Gastrocnemius medialis (tissue), 4 donors: ENCODE results near the gene ARHGEF9. TPM values are rescaled to one million over a fixed set of nuclear protein-coding genes. Genes with fewer than 3 reads are reported as not detected.
"Not testable (repeated sequence)": the region's sequence is repeated elsewhere in the genome, so short reads cannot be mapped to it uniquely, and the experiment has no call there.

ENCODE experiments used
- ATAC-seq, 2 donors: fragments of 150-250 bp; one replicate each; pipeline ENCODE4 v1.9.1; 2016
- DNase-seq, 2 donors: peaks; one replicate each; pipeline ENCODE4 v3.0.0-alpha.2; 2019
- H3K27ac ChIP-seq, 4 donors: fragments of 200-600 bp; sonication (generic); 1 replicate in 1 of 4; 2 replicates in 3 of 4; pipeline ENCODE4 v1.5.1; 2016 to 2018; ENCODE audit warnings: mild to moderate bottlenecking in 2 of 4, moderate library complexity in 1 of 4
- H3K27me3 ChIP-seq, 3 donors: fragments of 200-600 bp; sonication (generic) in 2 of 3; 1 replicate in 1 of 3; 2 replicates in 2 of 3; pipeline versions ENCODE4 v1.5.1 to v1.6.0; 2016 to 2019; ENCODE audit warnings: mild to moderate bottlenecking in 1 of 3, moderate library complexity in 1 of 3
- H3K36me3 ChIP-seq, 2 donors: fragments of 200-600 bp; sonication (generic) in 1 of 2; one replicate each; pipeline ENCODE4 v1.5.1; 2017 to 2018
- H3K4me1 ChIP-seq, 2 donors: fragments of 200-600 bp; sonication (generic) in 1 of 2; one replicate each; pipeline ENCODE4 v1.5.1; 2016 to 2017; ENCODE audit warnings: mild to moderate bottlenecking in 2 of 2
- H3K4me3 ChIP-seq, 4 donors: fragments of 200-600 bp; sonication (generic) in 3 of 4; 1 replicate in 1 of 4; 2 replicates in 3 of 4; pipeline ENCODE4 v1.5.1; 2016 to 2019; ENCODE audit warnings: mild to moderate bottlenecking in 2 of 4
- H3K9me3 ChIP-seq, 3 donors: fragments of 200-600 bp; sonication (generic) in 2 of 3; 1 replicate in 1 of 3; 2 replicates in 2 of 3; pipeline ENCODE4 v1.5.1; 2016 to 2019
- CTCF ChIP-seq, 5 experiments: fragments of 450-650 bp in 3 of 5; fragments of 200-600 bp in 2 of 5; sonication (generic) in 2 of 5; IDR thresholded peaks in 4 of 5; conservative IDR thresholded peaks in 1 of 5; 1 replicate in 4 of 5; 2 replicates in 1 of 5; pipeline ENCODE4 v1.5.1; 2016 to 2019; ENCODE audit warnings: antibody characterized with exemption in 5 of 5, mild to moderate bottlenecking in 3 of 5, moderate library complexity in 3 of 5
- POLR2A ChIP-seq, 2 donors: fragments of 450-650 bp; IDR thresholded peaks; one replicate each; pipeline ENCODE4 v1.6.1; 2017; ENCODE audit warnings: antibody characterized with exemption in 2 of 2, mild to moderate bottlenecking in 2 of 2, moderate library complexity in 2 of 2
- in situ Hi-C, 4 donors: fragments of 200-750 bp; cut with MboI; loops; one replicate each; pipeline versions ENCODE4 v1.15.0 to v1.8.0; 2017; ENCODE audit warnings: low sequenced_read_pairs in 4 of 4
- intact Hi-C: fragments of 100-400 bp; cut with DNase I; formaldehyde crosslinking; loops from one replicate; pipeline ENCODE4 v1.15.1; 2023; ENCODE audit warnings: low total_unique reads
- total RNA-seq, 4 donors: library from RNA; depleted of rRNA; stranded (reverse); fragments of >200 nt; gene quantifications; one replicate each; pipeline versions ENCODE4 v1.1.0 to v1.2.3, GENCODE V29; 2016

ARHGEF9 gene
- total RNA-seq, 4 donors from 2014 or later: 2.0 to 6.6 (median 4.1) TPM

- H3K36me3 ChIP-seq: no peaks in the 10 kb centered on the region
- in situ Hi-C loops: no loop called here
- no peak for ATAC-seq
- DNase-seq: no peak
- H3K27me3 ChIP-seq: no peaks in the 10 kb centered on the region
- TF ChIP-seq CTCF (IDR thresholded peaks at IDR 0.05 in 4 of 5, conservative IDR thresholded peaks at IDR 0.05 in 1 of 5) (no peak), POLR2A (IDR thresholded peaks at IDR 0.05) (no peak)
- no peaks in the 10 kb centered on the region for H3K4me1 ChIP-seq
- no peak overlapping the region for H3K4me3 ChIP-seq
- no peak overlapping the region for H3K27ac ChIP-seq
- H3K9me3 ChIP-seq: no peaks in the 10 kb centered on the region
- intact Hi-C loops: no loop called here
Measured at GRCh38 chrX:63810746-63811145, 25.7 kb upstream of the ARHGEF9 start.

DNA sequence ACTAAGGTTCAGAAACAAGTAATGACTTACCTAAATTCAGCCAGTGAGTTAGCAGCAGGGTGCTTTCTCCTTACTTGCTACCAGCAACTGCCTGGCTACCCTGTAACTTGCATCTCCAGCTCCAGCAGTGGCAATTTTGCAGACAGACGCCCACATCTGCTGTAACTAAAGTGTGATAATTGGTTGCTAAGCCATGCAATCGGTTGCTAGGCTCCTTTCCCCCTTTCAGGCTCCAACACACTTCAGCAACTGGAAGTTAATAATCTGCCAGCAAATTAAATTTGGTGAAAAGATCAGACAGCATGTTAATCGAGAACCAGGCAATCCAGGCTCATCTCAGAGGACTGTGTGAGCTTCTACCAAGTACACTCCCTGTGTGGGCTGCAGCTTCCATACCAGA lies 24.2 kb upstream of the ARHGEF9 start:
- no peaks in the 10 kb centered on the region for H3K36me3 ChIP-seq
- TF ChIP-seq POLR2A (IDR thresholded peaks at IDR 0.05) (no peak), CTCF (IDR thresholded peaks at IDR 0.05 in 4 of 5, conservative IDR thresholded peaks at IDR 0.05 in 1 of 5) (no peak)
- no peaks in the 10 kb centered on the region for H3K27me3 ChIP-seq
- no peak overlapping the region for H3K4me3 ChIP-seq
- H3K9me3 ChIP-seq: no peaks in the 10 kb centered on the region
- H3K27ac ChIP-seq: no peak overlapping the region
- ATAC-seq (no peak), DNase-seq (no peak)
- intact Hi-C loops: no loop called here
- in situ Hi-C loops: no loop called here
- no peaks in the 10 kb centered on the region for H3K4me1 ChIP-seq

DNA sequence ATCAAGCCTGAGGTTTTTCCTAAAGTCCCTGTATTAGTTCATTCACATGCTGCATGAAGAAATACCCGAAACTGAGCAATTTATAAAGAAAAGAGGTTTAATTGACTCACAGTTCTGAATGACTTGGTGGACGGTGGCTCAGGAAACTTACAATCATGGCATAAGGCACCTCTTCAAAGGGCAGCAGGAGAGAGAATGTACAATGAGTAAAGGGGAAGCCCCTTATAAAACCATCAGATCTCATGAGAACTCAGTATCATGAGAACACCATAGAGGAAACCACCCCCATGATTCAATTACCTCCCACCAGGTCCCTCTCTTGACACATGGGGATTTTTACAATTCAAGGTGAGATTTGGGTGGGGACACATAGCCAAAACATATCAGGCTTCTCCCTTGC lies 10.4 kb upstream of the ARHGEF9 start:
- DNase-seq, H3K4me1 ChIP-seq, H3K9me3 ChIP-seq, H3K4me3 ChIP-seq, H3K27ac ChIP-seq, ATAC-seq, H3K36me3 ChIP-seq, intact Hi-C loops, in situ Hi-C loops, H3K27me3 ChIP-seq: not testable (repeated sequence)

- intact Hi-C loops: no loop called here
- in situ Hi-C loops: no loop called here
- no peak for TF ChIP-seq CTCF (IDR thresholded peaks at IDR 0.05 in 4 of 5, conservative IDR thresholded peaks at IDR 0.05 in 1 of 5)
- no peak for TF ChIP-seq POLR2A (IDR thresholded peaks at IDR 0.05)
- no peak overlapping the region for H3K27ac ChIP-seq
- H3K27me3 ChIP-seq: no peaks in the 10 kb centered on the region
- ATAC-seq: no peak
- no peaks in the 10 kb centered on the region for H3K4me1 ChIP-seq
- H3K4me3 ChIP-seq: peak overlapping the region in 3 of 4 donors; percentile 48 to 50 (median 49)
- no peaks in the 10 kb centered on the region for H3K9me3 ChIP-seq
- H3K36me3 ChIP-seq: no peaks in the 10 kb centered on the region
- no peak for DNase-seq
Measured at GRCh38 chrX:63785708-63786040, 660 bp upstream of the ARHGEF9 start.

- Histone ChIP-seq H3K9me3 (no peaks in the 10 kb centered on the region), H3K4me3 (peak overlapping the region; percentile 30 to 50 (median 48)), H3K27me3 (peaks cover 0 to 5% (median 0%) of the 10 kb centered on the region in 3 donors), H3K27ac (no peak overlapping the region), H3K4me1 (no peaks in the 10 kb centered on the region), H3K36me3 (no peaks in the 10 kb centered on the region)
- intact Hi-C loops (no loop called here), in situ Hi-C loops (no loop called here)
- no peak for TF ChIP-seq CTCF (IDR thresholded peaks at IDR 0.05 in 4 of 5, conservative IDR thresholded peaks at IDR 0.05 in 1 of 5)
- TF ChIP-seq POLR2A (IDR thresholded peaks at IDR 0.05): no peak
- DNase-seq: no peak
- ATAC-seq: no peak
Measured at GRCh38 chrX:63784346-63784901, 590 bp downstream of the ARHGEF9 start.
